ENCODE data around the gene TAF6. TPM values are rescaled to one million over a fixed set of nuclear protein-coding genes. Genes with fewer than 3 reads are reported as not detected.
A peak's percentile ranks its signal among the peaks of the same experiment; 100 is the strongest.

The TAF6 gene
- total RNA-seq, 1 donor from 2014 or later = 31.9 TPM

DNA sequence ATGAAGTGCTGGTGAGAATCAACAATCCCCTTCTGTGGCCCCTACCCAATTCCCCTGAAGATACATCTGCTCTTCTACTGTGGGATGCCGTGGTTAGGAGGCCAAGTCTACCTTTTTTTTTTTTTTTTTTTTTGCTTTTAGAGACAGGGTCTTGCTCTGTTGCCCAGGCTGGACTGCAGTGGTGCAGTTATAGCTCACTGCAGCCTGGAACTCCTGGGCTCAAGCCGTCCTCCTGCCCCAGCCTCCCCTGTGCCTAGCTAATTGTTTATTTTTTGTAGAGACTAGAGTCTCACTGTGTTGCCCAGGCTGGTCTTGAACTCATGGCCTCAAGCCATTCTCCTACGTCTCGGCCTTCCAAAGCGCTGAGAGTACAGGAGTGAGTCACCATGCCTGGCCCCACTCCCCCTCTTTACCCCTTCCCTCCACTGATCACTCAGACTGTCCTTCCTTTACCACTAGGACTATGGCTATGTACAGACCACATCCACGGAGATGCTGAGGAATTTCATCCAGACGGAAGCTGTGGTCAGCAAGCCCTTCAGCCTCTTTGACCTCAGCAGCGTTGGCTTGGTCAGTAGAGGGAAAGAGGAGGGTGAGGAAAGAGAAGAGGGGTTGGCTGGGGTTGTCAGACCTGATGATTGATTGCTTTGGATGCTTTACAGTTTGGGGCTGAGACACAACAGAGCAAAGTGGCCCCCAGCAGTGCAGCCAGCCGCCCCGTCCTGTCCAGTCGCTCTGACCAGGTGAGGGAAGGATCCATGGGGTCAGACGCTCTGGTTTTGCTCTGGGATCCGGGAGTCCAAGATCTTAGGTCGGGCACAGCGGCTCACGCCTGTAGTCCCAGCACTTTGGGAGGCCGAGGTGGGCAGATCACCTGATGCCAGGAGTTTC, 16.0 kb downstream of the TAF6 start:
- DNase-seq (peak; percentile 19), ATAC-seq (no peak)
- intact Hi-C loops (cut with micrococcal nuclease) = no loop called here

DNA sequence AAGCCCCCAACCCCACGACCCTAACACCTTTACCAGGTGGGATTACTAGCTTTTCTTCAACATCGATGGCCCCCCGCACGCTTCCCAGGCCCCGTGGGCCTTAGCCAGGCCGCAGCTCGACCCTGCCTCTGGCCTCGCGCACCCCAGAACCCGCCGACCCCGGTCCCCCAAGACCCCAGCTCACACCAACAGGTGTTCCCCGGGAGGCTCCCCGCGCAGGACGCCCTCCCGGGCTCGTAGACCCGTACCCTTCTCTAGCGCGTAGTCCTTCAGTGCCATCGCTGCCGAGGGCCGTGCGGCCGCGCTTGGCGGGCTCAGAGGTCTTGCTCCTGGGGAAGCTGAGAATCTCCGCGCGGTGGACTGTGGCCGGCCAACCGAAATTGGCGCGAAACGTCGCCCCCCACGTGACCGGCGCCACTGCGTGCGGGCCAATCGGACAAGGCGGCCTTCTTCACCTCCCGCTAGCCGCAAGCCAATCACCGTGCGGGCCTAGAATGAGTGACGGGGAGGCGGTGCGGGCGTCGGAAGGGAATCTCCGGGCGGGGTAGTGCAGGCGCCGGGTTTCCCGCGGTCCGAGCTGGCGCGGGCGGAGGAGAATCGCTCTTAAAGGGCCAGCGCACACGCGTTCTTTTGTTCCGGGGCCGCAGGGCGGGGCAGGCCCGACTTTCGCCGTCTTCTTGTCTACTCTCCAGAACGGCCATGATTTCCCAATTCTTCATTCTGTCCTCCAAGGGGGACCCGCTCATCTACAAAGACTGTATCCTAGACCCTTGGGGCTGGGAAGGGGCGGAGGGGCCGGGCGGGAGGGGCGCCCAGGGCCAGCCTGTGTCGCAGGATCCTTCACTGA, 17.9 kb downstream of the TAF6 start, which contains the start of the genes AP4M1 and MCM7:
AP4M1 (plus strand) TSS at position 628 of the 847 bp plus-strand sequence; CDS start at position 700, 72 bp downstream.
MCM7 (minus strand) TSS at position 382 of the 847 bp plus-strand sequence; CDS start at position 279, 103 bp downstream.
- ATAC-seq = peak; percentile 95
- intact Hi-C loops (cut with micrococcal nuclease) = no loop called here

DNA sequence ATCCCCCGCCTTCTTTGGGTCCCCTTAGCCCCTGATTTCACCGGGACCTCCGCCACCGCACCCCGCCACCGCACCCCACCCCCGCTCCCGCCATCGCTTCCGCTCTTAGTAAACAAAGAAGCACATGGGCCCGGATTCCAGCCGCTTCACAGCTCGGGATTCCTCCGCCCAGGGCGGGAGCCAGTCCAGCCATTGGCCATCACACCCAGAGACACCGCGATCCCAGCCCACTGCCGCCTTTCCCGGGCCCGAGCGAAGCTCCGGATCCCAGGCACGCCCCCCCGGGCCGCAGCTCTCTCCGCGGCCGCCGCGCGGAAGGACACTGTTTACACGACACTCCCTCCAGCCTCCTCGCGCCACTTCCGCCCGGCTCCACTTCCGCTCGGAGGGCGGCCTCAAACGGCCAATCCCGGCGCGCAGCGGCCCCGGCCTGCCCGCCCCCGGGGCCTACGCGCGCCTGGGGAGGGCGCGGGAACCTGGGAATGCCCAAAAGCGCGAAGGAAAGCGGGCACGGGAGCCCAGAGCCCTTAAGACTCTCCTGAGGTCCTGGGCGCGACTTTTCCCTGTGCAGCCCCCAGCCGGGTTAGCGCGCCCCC, 18.6 kb downstream of the TAF6 start:
- peak; percentile 96 for DNase-seq
- intact Hi-C loops (cut with micrococcal nuclease) = no loop called here
- ATAC-seq = peak; percentile 92

More for the DNA sequence above, 17.9 kb downstream of the TAF6 start, which contains the start of the genes AP4M1 and MCM7:
- DNase-seq = peak; percentile 99

DNA sequence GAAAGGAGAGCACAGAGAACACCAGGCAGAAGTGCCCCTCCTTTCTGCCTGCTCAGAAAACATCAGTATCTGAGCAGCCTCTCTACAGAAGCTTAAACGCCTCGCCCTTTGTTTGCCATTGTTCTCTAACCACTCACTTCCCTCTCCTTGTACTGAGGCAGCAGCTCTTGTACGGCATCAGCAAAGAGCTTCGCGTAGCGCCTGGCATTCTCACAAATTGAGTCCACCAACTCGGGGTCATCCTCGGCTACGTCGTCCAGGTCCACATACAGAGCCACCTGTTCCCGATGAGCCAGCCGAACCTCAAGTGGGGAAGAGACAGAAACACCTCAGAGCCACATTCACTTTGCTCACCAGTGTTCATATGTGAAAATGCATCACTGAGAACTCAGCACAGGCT, 19.7 kb downstream of the TAF6 start:
- DNase-seq = peak; percentile 20
- ATAC-seq = no peak
- intact Hi-C loops (cut with micrococcal nuclease) = no loop called here

DNA sequence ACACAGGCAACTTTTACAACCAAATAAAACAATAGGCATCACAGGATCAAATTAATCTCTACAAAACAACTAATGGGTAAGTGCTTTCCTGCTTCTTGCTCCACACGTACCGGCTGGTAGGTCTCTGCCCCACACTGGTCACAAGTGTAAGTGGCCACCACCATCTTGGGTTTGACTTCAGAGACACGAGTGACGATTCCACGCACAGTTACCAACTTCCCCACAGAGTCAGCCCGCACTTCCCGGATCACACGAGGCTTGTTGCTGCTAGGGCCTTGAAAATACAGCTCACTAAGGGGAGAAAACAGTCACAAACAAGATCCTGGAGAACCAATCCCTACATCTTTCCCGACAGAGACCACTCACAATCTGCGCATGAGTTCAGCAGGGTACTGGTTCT, 20.2 kb downstream of the TAF6 start:
- DNase-seq (no peak), ATAC-seq (no peak)
- intact Hi-C loops (cut with micrococcal nuclease) = no loop called here

DNA sequence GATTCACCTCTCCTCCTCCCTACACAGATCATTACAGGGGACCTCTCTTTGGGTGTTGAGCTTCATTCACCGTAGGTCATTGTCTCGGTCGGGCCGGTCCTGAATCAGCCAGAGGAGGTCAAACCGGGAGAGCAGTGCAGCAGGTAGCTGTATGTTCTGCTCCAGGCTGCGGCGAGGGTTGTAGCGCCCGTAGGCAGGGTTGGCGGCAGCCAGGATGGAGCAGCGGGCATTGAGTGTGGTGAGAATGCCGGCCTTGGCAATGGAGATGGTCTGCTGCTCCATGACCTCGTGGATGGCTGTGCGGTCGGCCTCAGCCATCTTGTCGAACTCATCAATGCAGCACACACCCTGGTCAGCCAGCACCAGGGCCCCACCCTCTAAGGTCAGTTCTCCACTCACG, 23.5 kb downstream of the TAF6 start:
- DNase-seq = no peak
- intact Hi-C loops (cut with micrococcal nuclease) = no loop called here
- ATAC-seq = no peak

DNA sequence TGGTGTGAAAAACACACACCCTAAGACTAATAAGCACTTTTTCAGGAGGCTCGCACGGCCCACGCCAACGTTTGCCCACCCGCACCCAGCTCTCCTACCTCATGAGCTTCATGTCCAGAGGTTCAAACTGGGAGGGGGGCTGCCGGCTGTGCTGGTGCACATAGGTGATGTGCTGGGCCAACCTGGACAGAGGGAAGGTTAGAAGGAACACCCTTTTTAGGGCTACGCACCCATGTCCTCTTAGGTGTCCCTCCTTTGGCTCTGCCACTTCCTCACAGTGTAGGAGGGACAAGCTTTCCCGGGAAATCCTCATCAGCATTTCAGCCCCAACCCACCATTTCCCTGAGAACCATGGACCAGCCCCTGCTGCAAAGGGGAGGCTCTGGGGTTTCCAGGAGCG, 23.9 kb downstream of the TAF6 start:
- ATAC-seq = no peak
- intact Hi-C loops (cut with micrococcal nuclease) = no loop called here
- no peak for DNase-seq

DNA sequence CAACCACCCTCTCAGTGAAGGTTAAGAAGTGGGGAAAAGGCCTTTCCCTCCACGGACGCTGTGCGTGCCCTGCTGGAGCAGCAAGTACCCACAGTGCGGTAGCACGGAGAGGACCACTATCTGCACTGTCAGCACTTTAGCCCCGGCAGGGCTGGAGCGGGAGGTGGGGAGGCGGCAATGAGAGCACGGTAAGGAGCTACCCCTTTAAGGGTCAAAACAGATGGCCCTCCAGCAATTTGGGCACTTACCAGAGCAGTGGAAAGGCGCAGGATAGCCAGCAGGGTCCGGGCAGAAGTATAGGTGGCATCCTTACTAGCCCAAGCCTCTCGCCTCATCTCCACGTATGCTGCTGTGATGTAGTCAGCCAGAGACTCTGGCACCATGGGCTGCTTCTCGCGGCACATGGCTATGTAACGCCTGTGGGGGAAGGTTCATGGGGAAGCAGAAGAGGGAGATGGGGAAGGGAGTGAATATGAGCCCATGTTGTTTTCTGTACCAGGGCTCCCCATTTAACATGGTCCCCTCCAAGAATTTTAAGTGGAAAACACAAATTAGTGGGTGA, 25.2 kb downstream of the TAF6 start:
- DNase-seq = no peak
- no peak for ATAC-seq
- intact Hi-C loops (cut with micrococcal nuclease) = no loop called here

DNA sequence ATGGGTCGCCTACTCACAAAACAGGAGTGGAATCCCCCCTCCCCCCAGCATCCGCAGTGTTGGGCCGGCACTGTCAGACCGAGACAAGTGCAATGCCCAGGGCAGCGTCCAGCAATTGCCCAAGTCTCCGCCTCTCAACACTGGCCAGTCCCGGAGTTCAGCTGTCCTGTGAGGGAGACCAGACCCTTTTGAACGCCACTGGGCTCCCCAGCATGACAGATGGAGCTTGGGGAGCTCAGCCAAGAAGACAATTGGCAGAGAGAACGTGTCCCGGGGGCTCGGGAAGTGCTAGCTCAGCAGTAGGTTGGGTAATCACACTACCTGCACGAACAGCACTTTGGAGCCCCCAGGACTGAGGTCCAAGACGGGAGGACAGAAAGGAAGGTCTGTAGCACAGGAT, 25.7 kb downstream of the TAF6 start:
- intact Hi-C loops (cut with micrococcal nuclease) = no loop called here
- ATAC-seq = no peak
- no peak for DNase-seq

DNA sequence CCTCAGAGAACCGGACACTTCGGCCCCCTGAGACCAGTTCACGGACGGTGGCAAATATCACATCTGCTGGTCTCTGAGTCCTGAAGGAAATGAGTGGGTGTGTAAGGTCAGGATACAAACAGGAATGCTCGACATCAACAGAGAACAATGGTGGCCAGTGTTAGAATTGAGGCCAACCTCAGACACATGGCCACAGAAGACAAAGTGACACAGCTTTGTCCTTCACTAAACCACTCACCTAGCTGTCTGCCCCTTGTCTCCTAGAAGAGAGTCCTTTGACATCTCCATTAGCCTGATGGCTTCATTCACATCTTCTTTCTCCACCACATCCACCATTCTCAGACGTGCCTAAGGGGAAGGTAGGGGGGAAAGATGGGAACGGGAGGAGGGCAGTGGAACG, 26.1 kb downstream of the TAF6 start:
- no peak for ATAC-seq

DNA sequence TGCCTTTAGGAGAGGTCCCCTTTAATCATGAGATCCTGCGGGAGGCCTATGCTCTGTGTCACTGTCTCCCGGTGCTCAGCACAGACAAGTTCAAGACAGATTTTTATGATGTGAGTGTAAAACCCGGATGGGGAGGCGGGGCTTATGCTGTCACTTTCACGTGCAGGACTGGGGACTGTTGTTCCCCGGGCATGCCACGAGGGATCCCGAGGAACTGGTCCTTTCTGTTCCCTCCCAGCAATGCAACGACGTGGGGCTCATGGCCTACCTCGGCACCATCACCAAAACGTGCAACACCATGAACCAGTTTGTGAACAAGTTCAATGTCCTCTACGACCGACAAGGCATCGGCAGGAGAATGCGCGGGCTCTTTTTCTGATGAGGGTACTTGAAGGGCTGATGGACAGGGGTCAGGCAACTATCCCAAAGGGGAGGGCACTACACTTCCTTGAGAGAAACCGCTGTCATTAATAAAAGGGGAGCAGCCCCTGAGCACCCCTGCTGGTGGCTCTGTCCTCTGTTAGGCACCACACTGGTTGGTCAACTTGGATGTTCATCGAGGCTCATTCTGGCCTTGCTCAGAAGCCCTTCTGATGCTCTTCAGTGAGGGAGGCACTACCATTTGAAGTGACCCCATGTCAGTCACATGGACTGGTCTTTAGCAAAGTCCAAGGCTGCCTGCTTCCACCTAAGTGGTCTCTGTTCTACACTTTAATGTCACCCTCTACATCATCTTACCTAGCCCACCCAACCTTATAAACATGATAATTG, 27.6 kb downstream of the TAF6 start:
- intact Hi-C loops (cut with micrococcal nuclease) = no loop called here
- no peak for ATAC-seq
- no peak for DNase-seq

More for the DNA sequence above, 26.1 kb downstream of the TAF6 start:
- DNase-seq = no peak
- intact Hi-C loops (cut with micrococcal nuclease) = no loop called here

DNA sequence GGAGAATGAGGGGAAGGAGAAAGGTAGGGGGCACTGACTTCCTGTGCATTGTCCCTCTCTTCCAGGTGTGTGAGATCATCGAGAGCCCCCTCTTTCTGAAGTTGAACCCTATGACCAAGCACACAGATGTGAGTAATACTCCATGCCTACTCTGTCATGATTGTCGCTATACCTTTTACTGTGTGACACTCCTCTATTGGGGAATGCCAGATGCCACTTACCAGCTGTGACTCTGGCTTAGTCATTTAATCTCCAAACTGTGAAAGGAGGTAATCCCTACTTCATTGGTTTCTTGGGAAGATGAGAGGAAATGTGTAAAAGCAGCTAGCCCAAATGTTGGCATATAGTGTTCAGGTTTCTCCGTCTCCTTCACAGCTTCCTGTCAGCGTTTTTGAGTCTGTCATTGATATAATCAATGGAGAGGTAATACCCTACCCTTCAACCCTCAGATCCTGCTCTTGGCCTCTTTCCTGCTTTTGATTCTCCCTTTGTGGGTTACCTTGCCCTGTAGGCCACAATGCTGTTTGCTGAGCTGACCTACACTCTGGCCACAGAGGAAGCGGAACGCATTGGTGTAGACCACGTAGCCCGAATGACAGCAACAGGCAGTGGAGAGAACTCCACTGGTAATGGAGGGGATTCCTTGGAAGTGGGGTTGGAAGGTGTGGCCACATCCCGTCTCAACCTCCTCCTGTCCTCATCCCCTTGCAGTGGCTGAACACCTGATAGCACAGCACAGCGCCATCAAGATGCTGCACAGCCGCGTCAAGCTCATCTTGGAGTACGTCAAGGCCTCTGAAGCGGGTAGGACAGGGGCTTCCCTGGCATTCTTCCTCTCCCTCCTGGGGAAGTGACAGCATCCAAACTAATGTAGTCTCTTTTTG, 28.4 kb downstream of the TAF6 start:
- DNase-seq (no peak), ATAC-seq (no peak)
- intact Hi-C loops (cut with micrococcal nuclease) = no loop called here

DNA sequence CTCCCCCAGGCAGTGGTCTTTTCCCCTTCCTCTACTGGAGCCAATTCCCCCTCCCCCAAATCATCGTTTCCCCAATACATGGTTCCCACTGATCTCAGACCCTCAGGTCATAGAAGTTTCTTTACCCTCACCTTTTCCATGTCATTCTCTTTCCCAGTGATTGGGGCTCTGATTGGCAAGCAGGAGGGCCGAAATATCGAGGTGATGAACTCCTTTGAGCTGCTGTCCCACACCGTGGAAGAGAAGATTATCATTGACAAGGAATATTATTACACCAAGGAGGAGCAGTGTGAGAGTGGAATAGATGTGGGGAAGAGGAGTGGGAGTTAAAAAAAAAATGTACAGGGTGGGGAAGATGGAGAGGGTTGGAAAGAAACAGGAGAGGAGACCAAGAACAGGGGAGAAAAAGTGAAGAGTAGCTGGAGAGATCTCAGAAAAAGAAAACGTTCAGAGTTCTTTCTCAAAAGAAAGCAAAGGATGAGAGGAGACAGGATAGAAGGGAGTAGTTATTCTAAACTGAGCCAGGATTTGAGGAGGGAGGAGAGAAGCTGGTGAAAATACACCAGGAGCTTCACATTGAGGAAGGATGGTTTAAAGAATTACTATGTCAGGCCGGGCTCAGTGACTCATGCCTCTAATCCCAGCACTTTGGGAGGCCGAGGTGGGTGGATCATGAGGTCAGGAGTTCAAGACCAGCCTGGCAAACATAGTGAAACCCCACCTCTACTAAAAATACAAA, 29.5 kb downstream of the TAF6 start:
- ATAC-seq (no peak), DNase-seq (no peak)
- intact Hi-C loops (cut with micrococcal nuclease) = no loop called here

DNA sequence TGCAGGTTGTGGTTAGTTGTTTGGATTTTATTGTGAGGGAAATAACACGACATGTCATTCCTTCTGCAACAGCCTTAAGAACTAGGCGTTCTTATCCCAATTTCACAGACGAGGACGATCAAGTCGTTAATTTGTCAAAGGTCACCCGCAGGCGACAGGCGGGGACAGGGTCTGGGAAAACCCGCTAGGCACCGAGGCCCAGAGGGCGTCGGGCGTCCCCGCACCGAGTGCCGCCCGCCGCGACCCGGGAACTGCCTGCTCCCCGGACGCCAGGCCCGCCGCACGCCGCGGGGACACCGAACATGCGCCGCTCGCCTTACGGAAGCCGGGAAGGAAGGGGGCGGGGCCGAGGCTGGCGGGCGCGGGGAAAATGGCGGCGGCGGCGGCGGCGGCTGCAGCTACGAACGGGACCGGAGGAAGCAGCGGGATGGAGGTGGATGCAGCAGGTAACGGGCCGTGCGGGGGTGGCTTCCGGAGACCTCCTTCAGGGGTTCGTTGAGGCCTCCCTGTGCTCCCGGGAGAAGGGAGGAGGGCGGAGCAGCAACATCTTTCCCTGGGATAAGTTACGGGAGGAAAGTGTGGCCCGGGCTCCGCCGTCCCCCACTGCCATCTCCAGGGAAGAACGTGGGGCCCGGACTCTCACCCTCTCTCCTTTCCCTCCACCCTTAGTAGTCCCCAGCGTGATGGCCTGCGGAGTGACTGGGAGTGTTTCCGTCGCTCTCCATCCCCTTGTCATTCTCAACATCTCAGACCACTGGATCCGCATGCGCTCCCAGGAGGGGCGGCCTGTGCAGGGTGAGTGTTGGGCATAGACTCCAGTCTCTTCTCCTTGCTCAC, 30.3 kb downstream of the TAF6 start, which contains the start of gene COPS6:
COPS6 (plus strand) TSS at position 349 of the 837 bp plus-strand sequence; CDS start at position 371, 22 bp downstream.
- intact Hi-C loops (cut with micrococcal nuclease) = no loop called here
- ATAC-seq = peak; percentile 90

DNA sequence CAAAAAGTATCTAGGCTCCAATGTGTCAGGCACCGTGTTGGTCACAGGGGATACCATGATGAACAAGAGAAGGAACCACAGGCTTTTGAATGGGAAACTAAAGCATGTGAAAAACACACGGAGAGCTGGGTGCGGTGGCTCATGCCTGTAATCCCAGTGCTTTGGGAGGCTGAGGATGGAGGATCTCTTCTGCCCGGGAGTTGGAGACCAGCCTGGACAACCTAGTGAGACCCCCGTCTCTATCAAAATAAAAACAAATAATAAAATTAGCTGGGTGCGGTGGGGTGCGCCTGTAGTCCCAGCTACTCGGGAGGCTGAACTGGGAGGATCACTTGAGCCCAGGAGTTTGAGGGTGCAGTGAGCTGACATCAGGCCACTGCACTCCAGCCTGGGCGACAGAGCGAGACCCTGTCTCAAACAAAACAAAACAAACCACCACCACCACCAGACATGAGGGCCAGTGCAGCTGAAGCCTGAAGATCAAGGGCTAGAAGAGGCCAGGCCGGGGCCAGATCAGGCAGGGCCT, 31.0 kb downstream of the TAF6 start:
- intact Hi-C loops (cut with micrococcal nuclease) = no loop called here
- no peak for ATAC-seq
- DNase-seq = no peak

More for the DNA sequence above, 30.3 kb downstream of the TAF6 start, which contains the start of gene COPS6:
- peak; percentile 94 for DNase-seq
